ENCODE measurements around the gene DDIT4. TPM values are rescaled to one million over a fixed set of nuclear protein-coding genes. Genes with fewer than 3 reads are reported as not detected.

Gene DDIT4
- total and polyA plus RNA-seq, 9 of the 15 experiments (the other 6 are each of a cell fraction or from before 2014, with no cell fraction given) = 8.2 to 675 (median 159) TPM

DNA sequence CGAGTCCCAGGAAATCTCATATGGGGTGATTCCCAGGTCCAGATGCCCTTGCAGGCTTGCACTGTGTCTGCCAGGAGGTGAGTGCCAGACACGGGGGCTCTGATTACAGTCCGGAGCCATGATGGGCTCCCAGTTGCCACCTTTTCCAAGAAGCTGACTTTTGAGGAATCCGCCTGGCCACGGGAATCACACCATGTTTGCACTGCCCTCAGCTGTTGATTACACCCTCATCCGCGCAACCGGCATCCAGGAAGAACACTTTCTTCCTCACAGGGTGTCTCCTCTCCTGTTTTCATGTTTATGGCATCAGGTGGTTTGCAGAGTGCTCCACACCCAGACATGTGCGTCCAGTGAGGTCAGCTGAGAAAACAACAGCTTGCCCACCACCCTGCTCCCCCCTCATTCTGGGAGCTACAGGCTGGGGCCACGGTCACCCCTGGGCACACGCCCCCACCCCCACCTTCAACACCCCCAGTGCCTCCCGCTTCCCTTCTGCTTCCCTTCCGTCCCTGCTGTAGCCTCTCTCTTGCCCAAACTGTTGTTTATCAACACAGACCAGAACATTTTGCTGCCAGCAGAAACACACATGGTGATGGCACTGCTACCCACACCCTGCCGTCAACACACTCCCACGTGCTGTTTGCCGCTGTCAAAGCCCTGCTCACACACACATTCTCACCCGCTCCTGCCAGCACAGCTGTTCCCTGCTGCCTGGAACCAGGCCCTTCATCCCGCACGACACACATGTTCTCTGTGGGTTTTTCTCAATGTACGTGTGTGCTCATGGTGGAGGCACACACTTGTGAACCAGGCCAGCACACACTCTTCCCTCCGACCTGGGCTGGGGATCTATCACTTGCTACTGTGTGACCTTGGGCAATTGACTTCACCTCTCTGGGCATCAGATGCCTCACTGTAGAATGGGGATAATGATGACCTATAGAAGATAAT, 35.8 kb downstream of the DDIT4 start (continued):
- TF ChIP-seq NCOR1 (IDR thresholded peaks at IDR 0.05) = no peak
- 0 out of 2 replicates have a peak, but pooled peaks have one; percentile 47 for TF ChIP-seq MECOM (CRISPR knock-in tag; IDR thresholded peaks at IDR 0.05)
- TF ChIP-seq, protein P1, sequence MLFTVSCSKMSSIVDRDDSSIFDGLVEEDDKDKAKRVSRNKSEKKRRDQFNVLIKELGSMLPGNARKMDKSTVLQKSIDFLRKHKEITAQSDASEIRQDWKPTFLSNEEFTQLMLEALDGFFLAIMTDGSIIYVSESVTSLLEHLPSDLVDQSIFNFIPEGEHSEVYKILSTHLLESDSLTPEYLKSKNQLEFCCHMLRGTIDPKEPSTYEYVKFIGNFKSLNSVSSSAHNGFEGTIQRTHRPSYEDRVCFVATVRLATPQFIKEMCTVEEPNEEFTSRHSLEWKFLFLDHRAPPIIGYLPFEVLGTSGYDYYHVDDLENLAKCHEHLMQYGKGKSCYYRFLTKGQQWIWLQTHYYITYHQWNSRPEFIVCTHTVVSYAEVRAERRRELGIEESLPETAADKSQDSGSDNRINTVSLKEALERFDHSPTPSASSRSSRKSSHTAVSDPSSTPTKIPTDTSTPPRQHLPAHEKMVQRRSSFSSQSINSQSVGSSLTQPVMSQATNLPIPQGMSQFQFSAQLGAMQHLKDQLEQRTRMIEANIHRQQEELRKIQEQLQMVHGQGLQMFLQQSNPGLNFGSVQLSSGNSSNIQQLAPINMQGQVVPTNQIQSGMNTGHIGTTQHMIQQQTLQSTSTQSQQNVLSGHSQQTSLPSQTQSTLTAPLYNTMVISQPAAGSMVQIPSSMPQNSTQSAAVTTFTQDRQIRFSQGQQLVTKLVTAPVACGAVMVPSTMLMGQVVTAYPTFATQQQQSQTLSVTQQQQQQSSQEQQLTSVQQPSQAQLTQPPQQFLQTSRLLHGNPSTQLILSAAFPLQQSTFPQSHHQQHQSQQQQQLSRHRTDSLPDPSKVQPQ (CRISPR knock-in tag; IDR thresholded peaks at IDR 0.05; ENCODE audit: borderline replicate concordance) = no peak
- TF ChIP-seq ZKSCAN8 (CRISPR knock-in tag; IDR thresholded peaks at IDR 0.05) = peak; percentile 58
- TF ChIP-seq FUS (optimal IDR thresholded peaks at IDR 0.05; ENCODE audit: low read depth, low read length) = no peak
- no peak for TF ChIP-seq SMAD1 (IDR thresholded peaks at IDR 0.05; ENCODE audit: low read depth, low read length, partially characterized antibody)
- 0 out of 2 replicates have a peak, but pooled peaks have one; percentile 39 for TF ChIP-seq HDAC8 (tag; IDR thresholded peaks at IDR 0.05)
- peak; percentile 61; the same call in 1 of the 2 replicates for TF ChIP-seq KLF6 (CRISPR knock-in tag; IDR thresholded peaks at IDR 0.05; ENCODE audit: borderline replicate concordance)
- TF ChIP-seq HOXB6 (CRISPR knock-in tag; IDR thresholded peaks at IDR 0.05; ENCODE audit: borderline replicate concordance) = no peak
- TF ChIP-seq MAFG (tag; conservative IDR thresholded peaks at IDR 0.05) = no peak
- TF ChIP-seq, protein P2, sequence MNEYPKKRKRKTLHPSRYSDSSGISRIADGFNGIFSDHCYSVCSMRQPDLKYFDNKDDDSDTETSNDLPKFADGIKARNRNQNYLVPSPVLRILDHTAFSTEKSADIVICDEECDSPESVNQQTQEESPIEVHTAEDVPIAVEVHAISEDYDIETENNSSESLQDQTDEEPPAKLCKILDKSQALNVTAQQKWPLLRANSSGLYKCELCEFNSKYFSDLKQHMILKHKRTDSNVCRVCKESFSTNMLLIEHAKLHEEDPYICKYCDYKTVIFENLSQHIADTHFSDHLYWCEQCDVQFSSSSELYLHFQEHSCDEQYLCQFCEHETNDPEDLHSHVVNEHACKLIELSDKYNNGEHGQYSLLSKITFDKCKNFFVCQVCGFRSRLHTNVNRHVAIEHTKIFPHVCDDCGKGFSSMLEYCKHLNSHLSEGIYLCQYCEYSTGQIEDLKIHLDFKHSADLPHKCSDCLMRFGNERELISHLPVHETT (CRISPR knock-in tag; conservative IDR thresholded peaks at IDR 0.05 in 1 of 2, IDR thresholded peaks at IDR 0.05 in 1 of 2) = peak in 1 of 2 experiments; percentile 4; a peak in 1 of 4 replicates
- TF ChIP-seq SREBF2 (CRISPR knock-in tag; IDR thresholded peaks at IDR 0.05) = no peak
- TF ChIP-seq ZNF124 (CRISPR knock-in tag; IDR thresholded peaks at IDR 0.05) = no peak
- TF ChIP-seq CXXC5 (CRISPR knock-in tag; IDR thresholded peaks at IDR 0.05) = peak; percentile 31
- no peak for TF ChIP-seq ZNF12 (CRISPR knock-in tag; IDR thresholded peaks at IDR 0.05)
- TF ChIP-seq, protein P3, sequence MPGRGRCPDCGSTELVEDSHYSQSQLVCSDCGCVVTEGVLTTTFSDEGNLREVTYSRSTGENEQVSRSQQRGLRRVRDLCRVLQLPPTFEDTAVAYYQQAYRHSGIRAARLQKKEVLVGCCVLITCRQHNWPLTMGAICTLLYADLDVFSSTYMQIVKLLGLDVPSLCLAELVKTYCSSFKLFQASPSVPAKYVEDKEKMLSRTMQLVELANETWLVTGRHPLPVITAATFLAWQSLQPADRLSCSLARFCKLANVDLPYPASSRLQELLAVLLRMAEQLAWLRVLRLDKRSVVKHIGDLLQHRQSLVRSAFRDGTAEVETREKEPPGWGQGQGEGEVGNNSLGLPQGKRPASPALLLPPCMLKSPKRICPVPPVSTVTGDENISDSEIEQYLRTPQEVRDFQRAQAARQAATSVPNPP (IDR thresholded peaks at IDR 0.05; ENCODE audit: borderline replicate concordance, insufficient read depth, insufficient read length) = no peak
- no peak for TF ChIP-seq PCBP2 (IDR thresholded peaks at IDR 0.05; ENCODE audit: low read depth, low read length, poor library complexity, severe bottlenecking)
- TF ChIP-seq ZNF197 (CRISPR knock-in tag; IDR thresholded peaks at IDR 0.05; ENCODE audit: low read depth) = no peak
- TF ChIP-seq ZNF280A (IDR thresholded peaks at IDR 0.05; ENCODE audit: low read depth, partially characterized antibody) = no peak
- TF ChIP-seq GTF2E2 (tag; IDR thresholded peaks at IDR 0.05) = no peak
